NCI-H187 treated with DMSO at 0.1 percent for 48 hours (cell line): ENCODE results near the gene NR2F1.

Experiments
- DNase-seq: peaks from one replicate; lab custom pipeline; 2025; lab: John Stamatoyannopoulos, UW

Gene NR2F1

GRCh38 chr5:93577854-93578812 lies 4.9 kb upstream of the NR2F1 start:
- no peak for DNase-seq

DNA sequence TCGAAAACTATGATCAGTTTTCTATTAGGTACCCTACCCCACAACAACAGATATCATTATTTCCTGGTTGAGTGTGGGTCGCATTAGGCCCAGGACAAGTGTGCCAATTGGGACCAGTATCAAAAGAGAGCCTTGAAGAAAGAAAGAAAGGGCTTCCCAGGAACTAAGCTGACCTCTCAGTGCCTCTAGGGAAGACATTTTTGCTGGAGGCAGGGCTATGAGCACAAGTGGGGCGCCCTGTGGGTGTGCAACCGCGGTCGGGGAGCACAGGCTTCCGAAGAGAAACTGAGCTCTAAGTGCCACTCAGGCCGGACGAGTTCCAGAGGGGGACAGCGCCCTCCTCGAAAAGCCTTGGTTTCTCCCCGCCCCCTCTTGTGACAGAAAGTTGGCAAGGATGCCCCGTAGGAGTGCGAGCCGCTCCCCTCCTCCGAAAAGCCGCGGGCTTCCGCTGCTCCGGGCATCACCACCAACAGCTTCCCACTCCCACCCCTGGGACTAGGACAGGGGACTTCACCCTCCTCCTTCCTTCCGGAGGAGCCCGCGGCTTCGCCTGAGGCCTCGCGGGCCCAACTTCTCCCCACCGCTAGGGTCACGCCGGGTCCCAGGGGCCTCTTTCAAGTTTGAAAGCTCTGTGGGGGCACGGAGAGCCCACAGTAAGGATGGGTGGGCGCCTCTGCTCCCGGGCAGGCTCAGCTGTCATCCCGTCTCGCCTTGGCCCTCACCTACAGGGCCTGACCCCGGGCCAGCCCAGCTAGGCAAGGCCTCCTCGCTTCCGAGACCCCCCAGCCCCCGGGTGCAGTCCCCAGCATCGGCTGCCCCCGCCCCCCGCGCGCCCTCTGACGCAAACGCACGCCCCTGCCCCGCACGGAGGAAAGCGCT lies 4.0 kb upstream of the NR2F1 start:
- DNase-seq = no peak

DNA sequence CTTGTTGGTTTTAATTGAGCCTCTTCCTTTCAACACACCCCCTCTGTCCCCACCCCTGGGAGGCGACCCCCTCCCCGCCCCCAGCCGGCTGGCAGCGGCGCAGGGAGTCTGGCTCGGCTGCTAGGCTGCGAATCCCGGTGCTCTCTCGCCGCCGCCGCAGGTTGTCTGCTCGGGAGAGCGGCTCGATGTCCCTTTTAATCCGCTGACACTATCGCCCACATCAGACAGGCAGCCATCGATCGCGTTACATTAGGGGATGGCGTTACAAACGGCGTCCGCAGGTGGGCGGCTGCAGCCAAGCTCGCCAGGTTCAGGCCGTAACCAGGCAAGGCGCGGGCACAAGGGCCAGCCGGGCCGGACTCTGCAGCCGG lies 3.3 kb upstream of the NR2F1 start:
- no peak for DNase-seq

- no peak for DNase-seq
These were observed 2.7 kb upstream of the NR2F1 start for GRCh38 chr5:93580063-93580926.

GRCh38 chr5:93580927-93581445 lies 2.0 kb upstream of the NR2F1 start, which contains the start of gene NR2F1-AS1:
Gene NR2F1-AS1 (minus strand): TSS chr5:93581219.
- DNase-seq = no peak

GRCh38 chr5:93582167-93582462 lies 907 bp upstream of the NR2F1 start:
- no peak for DNase-seq

GRCh38 chr5:93583439-93583767 lies 381 bp downstream of the NR2F1 start:
- no peak for DNase-seq

- no peak for DNase-seq
These were observed 960 bp downstream of the NR2F1 start for GRCh38 chr5:93583768-93584595.

GRCh38 chr5:93584596-93585040 lies 1.6 kb downstream of the NR2F1 start:
- DNase-seq = no peak

DNA sequence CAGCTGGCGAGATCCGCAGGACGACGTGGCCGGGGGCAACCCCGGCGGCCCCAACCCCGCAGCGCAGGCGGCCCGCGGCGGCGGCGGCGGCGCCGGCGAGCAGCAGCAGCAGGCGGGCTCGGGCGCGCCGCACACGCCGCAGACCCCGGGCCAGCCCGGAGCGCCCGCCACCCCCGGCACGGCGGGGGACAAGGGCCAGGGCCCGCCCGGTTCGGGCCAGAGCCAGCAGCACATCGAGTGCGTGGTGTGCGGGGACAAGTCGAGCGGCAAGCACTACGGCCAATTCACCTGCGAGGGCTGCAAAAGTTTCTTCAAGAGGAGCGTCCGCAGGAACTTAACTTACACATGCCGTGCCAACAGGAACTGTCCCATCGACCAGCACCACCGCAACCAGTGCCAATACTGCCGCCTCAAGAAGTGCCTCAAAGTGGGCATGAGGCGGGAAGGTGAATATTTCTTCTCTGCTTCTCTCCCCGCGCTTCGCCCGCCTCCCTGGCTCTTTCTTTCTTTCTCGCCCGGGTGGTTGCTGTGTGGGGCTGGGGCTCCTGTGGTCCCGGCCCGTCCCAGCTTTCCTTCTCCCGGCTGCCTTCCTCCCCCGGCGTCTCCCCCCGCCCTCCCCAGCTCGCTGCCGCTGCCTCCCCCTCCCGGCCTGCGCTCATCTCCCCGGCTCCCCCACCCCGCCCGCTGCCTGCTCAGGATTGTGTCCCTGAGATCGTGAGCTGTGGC lies 2.2 kb downstream of the NR2F1 start:
- no peak for DNase-seq

- no peak for DNase-seq
These were observed 2.9 kb downstream of the NR2F1 start for GRCh38 chr5:93585767-93586385.

GRCh38 chr5:93586736-93587596 lies 3.9 kb downstream of the NR2F1 start:
- DNase-seq = no peak

DNA sequence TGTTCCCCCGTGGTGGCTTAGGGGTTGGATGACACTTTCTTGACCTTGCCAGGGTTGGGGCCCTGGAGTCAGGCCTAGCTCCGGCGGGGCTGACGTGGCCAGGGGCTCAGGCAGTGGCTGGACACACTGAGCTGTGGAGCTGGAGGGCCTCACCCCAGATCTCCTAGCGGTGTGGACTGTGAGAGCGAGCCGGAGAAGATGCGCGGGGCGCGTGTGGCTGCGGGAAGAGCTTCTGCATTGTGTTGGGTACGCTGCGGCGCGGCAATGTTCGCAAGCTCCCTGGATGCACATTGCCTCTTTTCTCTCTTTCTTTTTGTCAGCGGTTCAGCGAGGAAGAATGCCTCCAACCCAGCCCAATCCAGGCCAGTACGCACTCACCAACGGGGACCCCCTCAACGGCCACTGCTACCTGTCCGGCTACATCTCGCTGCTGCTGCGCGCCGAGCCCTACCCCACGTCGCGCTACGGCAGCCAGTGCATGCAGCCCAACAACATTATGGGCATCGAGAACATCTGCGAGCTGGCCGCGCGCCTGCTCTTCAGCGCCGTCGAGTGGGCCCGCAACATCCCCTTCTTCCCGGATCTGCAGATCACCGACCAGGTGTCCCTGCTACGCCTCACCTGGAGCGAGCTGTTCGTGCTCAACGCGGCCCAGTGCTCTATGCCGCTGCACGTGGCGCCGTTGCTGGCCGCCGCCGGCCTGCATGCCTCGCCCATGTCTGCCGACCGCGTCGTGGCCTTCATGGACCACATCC lies 4.8 kb downstream of the NR2F1 start:
- DNase-seq = no peak

DNA sequence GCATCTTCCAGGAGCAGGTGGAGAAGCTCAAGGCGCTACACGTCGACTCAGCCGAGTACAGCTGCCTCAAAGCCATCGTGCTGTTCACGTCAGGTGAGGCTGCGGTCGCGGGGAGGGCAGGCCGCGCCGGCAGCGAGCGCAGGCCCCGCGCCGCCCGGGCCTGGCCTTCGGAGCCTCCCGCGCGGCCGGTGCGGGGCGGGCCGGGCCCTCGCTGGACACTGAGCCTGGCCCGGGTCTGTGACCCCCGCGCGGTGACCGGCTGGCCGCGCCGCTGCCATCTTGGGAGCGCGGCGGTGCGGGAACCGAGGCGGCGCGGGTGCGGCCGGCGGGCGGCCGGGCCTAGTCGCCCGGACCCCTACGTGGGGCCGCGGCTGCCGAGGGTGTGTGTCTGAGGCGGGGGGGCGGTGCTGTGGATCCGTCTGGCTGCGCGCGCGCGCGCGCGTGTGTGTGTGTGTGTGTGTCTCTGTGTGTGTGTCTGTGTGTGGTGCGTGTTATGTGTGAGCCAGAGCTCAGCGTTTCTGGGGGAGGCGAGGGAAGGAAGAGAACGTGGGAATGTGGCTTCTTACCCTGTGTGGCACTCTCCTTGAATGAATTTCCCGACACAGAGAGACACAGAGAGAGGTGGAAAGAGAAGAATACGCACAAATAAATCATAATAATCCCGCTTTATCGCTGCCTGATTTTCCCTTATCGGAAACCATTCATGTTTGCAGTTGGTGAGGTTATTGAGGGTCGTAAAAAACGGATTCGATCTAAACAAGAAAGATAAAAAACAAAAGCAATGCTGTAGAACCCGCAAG lies 5.5 kb downstream of the NR2F1 start:
- DNase-seq = no peak

GRCh38 chr5:93589152-93589828 lies 6.3 kb downstream of the NR2F1 start:
- no peak for DNase-seq

DNA sequence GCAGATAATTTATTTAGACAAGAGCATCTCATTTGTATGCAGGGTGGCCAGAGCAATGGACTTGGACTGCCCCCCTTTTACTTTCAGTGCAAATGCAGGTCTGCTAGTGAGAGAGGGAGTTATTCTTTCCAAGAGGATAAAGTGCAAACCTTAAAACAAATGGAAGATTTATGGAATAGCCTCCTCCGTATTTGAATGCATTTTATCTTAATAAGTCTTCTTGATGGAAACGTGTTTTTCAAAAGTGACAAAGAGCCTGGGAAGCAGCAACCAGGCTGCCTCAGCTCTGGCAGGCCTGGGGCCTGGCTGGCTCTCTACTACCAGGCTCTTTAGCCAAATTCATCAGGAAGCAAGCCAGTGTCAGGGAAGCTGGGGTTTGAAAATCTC lies 6.8 kb downstream of the NR2F1 start:
- no peak for DNase-seq

DNA sequence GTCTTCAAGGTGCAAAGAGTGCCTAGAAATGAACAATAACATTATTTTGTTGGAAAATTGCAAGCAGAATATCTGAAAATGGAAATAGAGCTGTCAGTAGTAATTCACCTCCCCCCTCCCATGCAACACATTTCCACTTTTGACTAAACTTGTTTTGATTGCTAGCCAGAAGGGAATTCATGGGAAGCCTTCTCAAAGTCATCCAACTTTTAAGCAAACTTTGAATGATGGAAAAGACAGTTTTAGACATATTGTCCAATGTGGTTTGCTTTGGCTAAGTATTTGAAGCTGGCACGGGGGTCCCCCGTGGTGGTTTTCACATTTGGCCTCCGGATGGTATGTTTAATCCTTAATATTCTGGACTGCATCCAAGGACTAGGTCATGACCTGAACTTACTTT lies 7.5 kb downstream of the NR2F1 start:
- DNase-seq = no peak
